ENCODE results near the gene TAF4B.

Gene TAF4B

GRCh38 chr18:26208977-26209376 lies 17.3 kb upstream of the TAF4B start:
- no peak for DNase-seq (ENCODE audit: extremely low read depth, insufficient read length)
- H3K36me3 ChIP-seq (ENCODE audit: control insufficient read depth, insufficient read depth, low read length): no peaks in the 10 kb centered on the region
- no peak for TF ChIP-seq CTCF (IDR thresholded peaks at IDR 0.05; ENCODE audit: insufficient read depth, low read length, poor library complexity, severe bottlenecking)
- H3K4me3 ChIP-seq (replicated peaks; ENCODE audit: low read depth, low read length): no peak overlapping the region
- no peaks in the 10 kb centered on the region for H3K27me3 ChIP-seq (replicated peaks; ENCODE audit: control insufficient read depth, insufficient read depth, low read length)

- Histone ChIP-seq H3K4me3 (replicated peaks; ENCODE audit: low read depth, low read length) (no peak overlapping the region), H3K27me3 (replicated peaks; ENCODE audit: control insufficient read depth, insufficient read depth, low read length) (no peaks in the 10 kb centered on the region), H3K36me3 (ENCODE audit: control insufficient read depth, insufficient read depth, low read length) (no peaks in the 10 kb centered on the region)
- TF ChIP-seq CTCF (IDR thresholded peaks at IDR 0.05; ENCODE audit: insufficient read depth, low read length, poor library complexity, severe bottlenecking): no peak
- DNase-seq (ENCODE audit: extremely low read depth, insufficient read length): no peak
Measured at GRCh38 chr18:26210147-26210546, 16.1 kb upstream of the TAF4B start.

- no peaks in the 10 kb centered on the region for H3K27me3 ChIP-seq (replicated peaks; ENCODE audit: control insufficient read depth, insufficient read depth, low read length)
- peak; percentile 53 for DNase-seq (ENCODE audit: extremely low read depth, insufficient read length)
- no peaks in the 10 kb centered on the region for H3K36me3 ChIP-seq (ENCODE audit: control insufficient read depth, insufficient read depth, low read length)
- peak overlapping the region; percentile 49 for H3K4me3 ChIP-seq (replicated peaks; ENCODE audit: low read depth, low read length)
- no peak for TF ChIP-seq CTCF (IDR thresholded peaks at IDR 0.05; ENCODE audit: insufficient read depth, low read length, poor library complexity, severe bottlenecking)
Measured at GRCh38 chr18:26215247-26215970, 10.8 kb upstream of the TAF4B start.

- Histone ChIP-seq H3K4me3 (replicated peaks; ENCODE audit: low read depth, low read length) (no peak overlapping the region), H3K36me3 (ENCODE audit: control insufficient read depth, insufficient read depth, low read length) (no peaks in the 10 kb centered on the region), H3K27me3 (replicated peaks; ENCODE audit: control insufficient read depth, insufficient read depth, low read length) (no peaks in the 10 kb centered on the region)
- no peak for DNase-seq (ENCODE audit: extremely low read depth, insufficient read length)
- TF ChIP-seq CTCF (IDR thresholded peaks at IDR 0.05; ENCODE audit: insufficient read depth, low read length, poor library complexity, severe bottlenecking): no peak
Measured at GRCh38 chr18:26225022-26225693, 1.1 kb upstream of the TAF4B start.

GRCh38 chr18:26225915-26226228 lies 373 bp upstream of the TAF4B start:
- TF ChIP-seq CTCF (IDR thresholded peaks at IDR 0.05; ENCODE audit: insufficient read depth, low read length, poor library complexity, severe bottlenecking): no peak
- H3K27me3 ChIP-seq (replicated peaks; ENCODE audit: control insufficient read depth, insufficient read depth, low read length): no peaks in the 10 kb centered on the region
- no peak for DNase-seq (ENCODE audit: extremely low read depth, insufficient read length)
- no peaks in the 10 kb centered on the region for H3K36me3 ChIP-seq (ENCODE audit: control insufficient read depth, insufficient read depth, low read length)
- peak overlapping the region; percentile 88 for H3K4me3 ChIP-seq (replicated peaks; ENCODE audit: low read depth, low read length)

All from GM06990 (cell line).